Measurements from ENCODE around the gene MED26. TPM values are rescaled to one million over a fixed set of nuclear protein-coding genes. Genes with fewer than 3 reads are reported as not detected.
"Not testable (repeated sequence)": the region's sequence is repeated elsewhere in the genome, so short reads cannot be mapped to it uniquely, and the experiment has no call there.

Gene MED26, protein sequence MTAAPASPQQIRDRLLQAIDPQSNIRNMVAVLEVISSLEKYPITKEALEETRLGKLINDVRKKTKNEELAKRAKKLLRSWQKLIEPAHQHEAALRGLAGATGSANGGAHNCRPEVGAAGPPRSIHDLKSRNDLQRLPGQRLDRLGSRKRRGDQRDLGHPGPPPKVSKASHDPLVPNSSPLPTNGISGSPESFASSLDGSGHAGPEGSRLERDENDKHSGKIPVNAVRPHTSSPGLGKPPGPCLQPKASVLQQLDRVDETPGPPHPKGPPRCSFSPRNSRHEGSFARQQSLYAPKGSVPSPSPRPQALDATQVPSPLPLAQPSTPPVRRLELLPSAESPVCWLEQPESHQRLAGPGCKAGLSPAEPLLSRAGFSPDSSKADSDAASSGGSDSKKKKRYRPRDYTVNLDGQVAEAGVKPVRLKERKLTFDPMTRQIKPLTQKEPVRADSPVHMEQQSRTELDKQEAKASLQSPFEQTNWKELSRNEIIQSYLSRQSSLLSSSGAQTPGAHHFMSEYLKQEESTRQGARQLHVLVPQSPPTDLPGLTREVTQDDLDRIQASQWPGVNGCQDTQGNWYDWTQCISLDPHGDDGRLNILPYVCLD
- 1 to 10 TPM; 5.0 to 5.6 TPM for total RNA-seq
- long read RNA-seq: 0 reads

DNA sequence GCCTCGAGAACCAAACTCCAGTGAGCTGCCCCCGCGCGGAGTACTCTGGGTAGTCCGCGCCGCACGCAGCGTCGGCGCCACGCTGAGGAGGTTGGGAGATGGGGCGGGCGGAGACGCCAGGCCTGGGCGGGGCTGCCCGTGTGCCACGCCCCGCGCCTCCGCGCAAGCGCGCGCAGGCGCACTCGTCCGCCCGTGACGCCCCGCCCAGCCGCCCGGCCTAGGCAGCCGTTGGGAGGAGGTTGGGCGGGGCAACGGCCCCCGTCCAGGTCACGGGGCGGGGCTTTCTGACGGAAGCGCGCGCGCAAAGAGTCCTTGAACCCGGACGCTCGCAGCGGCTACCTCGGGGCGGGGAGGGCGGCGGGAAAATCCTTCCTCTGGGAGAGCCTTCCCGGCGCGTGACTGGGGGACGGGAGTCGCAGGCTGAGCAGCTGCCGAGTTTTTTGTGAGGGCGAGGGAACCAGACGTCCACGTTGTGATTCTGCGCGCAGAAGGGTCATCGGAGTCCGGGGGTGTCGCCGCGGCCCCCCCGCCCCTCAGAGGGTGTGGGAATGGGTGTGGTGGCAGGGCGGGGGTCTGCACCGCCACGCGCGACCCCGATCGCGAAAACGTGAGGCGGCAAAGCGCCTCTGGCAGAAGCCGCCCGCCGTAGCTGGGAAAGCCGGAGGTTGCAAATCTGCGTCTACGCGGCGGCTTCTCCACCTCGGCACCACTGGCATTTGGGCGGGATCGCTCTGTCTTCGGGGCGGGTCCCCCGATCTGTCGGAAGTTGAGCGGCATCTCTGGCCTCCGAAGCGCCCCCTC, at the start of gene MED26:
Gene MED26 (minus strand): TSS at position 22 of the 801 bp plus-strand sequence. CDS start 261 bp downstream, outside the sequence.
- peak; percentile 97 for ATAC-seq
- peak; percentile 96 for DNase-seq
- intact Hi-C loops (cut with DNase I): loop anchor here in 1 of 2 donors (5.0 kb wide), 1 partner anchor 41 kb away; no protein-coding TSS in a partner anchor

DNA sequence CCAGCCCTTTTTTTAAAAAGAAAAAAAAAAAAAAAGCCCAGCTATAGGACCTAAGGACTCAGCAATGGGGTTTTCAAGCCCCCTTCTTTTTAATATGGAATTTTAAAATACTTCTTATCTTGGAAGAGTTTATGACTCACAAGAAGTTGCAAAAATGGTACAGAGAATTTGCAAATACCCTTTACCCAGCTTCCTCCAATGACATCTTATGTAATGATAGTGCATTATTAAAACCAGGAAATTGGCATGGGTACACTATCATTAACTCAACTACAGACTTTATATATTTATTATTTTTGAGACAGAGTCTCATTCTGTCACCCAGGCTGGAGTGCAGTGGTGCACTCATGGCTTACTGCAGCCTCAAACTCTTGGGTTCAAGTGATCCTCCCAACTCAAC, 49.1 kb upstream of the MED26 start:
- no peak for ATAC-seq
- intact Hi-C loops (cut with DNase I): no loop called here
- DNase-seq: no peak

DNA sequence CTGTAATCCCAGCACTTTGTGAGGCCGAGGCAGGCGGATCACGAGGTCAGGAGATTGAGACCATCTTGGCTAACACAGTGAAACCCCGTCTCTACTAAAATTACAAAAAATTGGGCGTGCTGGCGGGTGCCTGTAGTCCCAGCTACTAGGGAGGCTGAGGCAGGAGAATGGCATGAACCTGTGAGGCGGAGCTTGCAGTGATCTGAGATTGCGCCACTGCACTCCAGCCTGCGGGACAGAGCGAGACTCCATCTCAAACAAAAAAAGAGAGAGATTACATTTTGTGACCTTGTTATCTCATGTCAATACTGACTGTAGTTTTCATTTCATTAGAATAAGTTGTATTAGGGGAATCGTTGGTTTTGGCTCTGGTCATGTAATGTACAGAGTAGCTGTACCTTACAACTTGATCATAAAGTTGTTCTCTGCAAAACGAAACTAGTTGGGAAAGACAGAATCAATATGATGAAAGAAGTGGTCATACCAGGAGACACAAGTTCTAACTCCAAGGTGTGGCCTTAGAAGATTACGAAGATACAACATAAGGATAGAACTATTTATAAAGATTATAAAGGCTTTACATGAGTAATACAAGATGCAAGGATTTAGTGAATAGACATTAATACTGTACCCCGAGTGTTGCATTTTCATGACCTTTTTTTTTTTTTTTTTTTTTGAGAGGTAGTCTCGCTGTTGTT, 48.2 kb upstream of the MED26 start:
- DNase-seq (no peak), ATAC-seq (no peak)
- intact Hi-C loops (cut with DNase I): no loop called here

DNA sequence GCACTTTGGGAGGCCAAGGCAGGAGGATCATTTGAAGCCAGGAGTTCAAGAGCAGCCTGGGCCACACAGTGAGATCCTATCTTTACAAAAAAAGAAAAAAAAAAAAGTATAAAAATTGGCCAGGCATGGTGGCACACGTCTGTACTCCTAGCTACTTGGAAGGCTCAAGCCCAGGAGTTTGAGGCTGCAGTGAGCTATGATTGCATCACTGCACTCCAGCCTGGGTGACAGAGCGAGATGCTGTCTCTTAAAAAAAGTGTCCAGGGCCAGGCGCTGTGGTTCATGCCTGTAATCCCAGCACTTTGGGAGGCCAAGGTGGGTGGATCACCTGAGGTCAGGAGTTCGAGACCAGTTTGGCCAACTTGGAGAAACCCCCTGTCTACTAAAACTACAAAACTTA, 45.8 kb upstream of the MED26 start:
- intact Hi-C loops (cut with DNase I); DNase-seq; ATAC-seq: not testable (repeated sequence)

DNA sequence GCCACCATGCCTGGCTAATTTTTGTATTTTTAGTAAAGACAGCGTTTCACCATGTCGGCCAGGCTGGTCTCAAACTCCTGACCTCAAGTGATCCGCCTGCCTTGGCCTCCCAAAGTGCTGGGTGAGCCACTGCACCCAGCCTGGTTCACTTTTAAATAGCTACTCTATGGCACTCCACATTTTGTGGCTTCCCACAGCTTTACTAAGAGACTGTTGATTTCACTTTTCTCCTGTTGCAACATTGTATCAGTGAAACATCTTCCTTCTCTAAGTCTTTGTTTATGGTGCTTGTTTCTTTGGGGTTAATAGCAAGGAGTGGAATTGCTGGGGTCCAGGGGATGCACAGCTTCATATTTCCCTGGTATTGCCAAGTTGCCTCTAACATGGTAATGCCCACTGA, 45.2 kb upstream of the MED26 start:
- intact Hi-C loops (cut with DNase I): no loop called here
- no peak for ATAC-seq
- DNase-seq: no peak

DNA sequence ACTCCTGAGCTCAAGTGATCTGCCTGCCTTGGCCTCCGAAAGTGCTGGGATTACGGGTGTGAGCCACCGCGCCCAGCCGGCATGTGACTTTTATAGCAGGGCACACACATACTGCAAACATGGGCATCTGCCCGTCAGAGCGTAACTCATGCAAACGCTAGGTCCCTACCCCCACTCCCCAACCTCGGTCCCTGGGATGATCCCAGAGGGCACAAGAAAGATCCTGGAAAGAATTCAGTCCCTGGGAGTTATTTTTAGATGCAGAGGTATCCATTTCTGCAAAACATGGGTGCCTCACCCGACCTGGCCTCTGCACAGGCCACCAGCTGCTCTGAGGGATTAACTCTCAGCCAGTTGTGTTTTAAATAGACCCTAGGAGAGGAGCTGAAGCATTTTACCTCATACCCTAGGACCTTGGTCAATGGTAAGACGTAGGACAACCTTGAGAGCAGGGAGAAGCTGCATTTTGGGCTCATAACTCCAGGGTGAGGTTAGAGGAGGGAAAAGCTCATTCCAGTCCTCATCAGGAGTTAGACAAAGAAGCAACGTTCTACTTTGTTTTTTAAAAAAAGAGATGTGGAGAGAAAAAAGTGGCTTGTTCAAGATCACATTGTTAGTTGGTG, 43.8 kb upstream of the MED26 start:
- intact Hi-C loops (cut with DNase I): no loop called here
- DNase-seq: no peak
- peak; percentile 30 to 83 for ATAC-seq

DNA sequence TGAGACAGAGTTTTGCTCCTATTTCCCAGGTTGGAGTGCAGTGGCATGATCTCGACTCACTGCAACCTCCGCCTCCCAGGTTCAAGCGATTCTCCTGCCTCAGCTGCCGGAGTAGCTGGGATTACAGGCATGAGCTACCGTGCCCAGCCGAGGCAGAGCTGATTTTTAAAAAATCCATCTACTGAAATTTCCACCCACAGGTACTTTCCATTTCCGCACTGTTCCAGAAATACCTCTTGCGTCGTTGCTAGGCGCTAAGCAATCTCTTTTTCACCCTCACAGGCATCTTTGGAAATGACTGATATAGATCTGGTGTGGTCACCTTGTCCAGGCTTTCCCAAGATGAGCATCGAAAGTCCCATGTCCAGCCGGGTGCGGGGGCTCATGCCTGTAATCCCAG, 42.3 kb upstream of the MED26 start:
- intact Hi-C loops (cut with DNase I): no loop called here
- ATAC-seq: no peak
- DNase-seq: no peak

DNA sequence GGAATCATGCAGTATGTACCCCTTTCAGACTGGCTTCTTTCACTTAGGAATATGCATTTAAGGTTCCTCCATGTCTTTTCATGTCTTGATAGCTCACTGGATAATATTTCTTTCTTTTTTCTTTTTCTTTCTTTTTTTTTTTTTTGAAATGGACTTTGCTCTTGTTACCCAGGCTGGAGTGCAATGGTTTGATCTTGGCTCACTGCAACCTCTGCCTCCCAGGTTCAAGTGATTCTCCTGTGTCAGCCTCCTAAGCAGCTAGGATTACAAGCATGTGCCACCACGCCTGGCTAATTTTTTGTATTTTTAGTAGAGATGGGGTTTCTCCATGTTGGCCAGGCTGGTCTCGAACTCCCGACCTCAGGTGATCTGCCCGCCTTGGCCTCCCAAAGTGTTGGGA, 40.7 kb upstream of the MED26 start:
- DNase-seq; intact Hi-C loops (cut with DNase I); ATAC-seq: not testable (repeated sequence)

DNA sequence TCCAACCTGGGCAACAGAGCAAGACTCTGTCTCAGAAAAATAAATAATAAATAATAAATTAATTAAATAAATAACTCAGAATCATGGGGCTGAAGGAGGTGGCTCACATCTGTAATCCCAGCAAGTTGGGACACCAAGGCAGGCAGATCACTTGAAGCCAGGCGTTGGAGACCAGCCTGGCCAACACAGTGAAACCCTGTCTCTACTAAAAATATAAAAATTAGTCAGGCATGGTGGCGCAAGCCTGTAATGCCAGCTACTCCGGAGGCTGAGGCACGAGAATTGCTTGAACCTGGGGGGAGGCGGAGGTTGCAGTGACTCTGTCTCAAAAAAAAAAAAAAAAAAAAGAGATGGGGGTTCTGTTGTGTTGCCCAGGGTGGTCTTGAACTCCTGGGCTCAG, 40.2 kb upstream of the MED26 start:
- DNase-seq (no peak), ATAC-seq (no peak)
- intact Hi-C loops (cut with DNase I): no loop called here

DNA sequence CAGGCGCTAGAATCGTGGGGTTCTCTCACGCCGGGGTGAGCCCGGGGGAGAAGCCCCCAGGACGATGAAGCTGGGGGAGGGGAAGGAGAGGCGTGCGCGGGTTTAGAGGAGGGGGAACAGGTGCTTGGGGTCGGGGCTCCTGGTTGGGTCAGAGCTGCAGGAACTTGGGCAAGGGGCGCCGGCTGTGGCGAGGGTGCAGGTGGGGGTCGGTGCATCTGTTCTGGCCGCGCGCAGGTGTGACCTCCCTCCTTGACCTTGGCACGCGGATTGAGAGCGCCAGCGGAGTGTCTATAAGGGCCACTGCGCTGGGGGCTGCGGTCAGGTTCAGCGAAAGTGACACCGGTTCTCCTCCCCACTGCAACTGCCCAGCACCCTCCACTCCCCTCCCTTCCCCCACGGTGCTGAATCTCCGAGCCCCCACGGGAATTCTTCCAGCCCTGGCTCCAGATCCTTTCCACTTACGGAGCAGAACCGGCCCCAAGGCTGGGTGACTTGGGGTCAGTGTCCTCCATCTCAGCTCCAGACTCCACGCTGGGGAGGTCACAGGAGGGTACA, 33.6 kb upstream of the MED26 start:
- ATAC-seq (no peak), DNase-seq (peak; percentile 60)
- intact Hi-C loops (cut with DNase I): no loop called here

DNA sequence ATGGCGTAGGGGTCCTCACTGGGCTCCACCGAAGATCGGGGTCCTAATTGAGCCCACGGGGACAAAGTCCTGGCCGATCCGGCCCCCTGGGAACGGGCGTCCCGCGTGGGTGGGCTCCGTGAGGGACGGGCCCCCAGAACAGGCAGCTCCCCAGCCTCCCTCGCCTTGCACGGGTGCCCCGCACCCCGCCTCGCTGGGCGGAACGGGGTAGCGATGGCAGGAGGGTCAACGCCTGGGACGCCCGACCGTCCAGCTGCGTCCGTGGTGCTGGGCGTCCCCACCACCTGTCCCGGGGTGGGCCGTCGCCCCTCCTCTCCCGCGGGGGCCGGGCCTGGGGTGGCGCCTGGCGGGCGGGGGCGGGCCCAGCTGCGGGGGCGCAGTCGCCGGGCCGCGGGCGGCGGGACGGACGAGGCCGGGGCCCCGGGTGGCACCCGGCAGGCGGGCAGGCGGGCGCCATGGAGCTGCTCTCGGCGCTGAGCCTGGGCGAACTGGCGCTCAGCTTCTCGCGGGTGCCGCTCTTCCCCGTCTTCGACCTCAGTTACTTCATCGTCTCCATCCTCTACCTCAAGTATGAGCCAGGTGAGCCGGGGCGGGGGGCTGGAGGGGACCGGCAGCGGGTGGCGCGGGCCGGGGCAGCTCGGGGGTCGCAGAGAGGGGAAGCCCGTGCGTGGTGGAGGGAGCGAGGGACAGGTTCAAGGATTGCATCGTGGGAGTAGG, 32.9 kb upstream of the MED26 start, which contains the start of gene TMEM38A:
Gene TMEM38A (plus strand): TSS at position 377 of the 717 bp plus-strand sequence. CDS start 79 bp downstream, at position 456.
- intact Hi-C loops (cut with DNase I): no loop called here
- peak; percentile 32 to 55 for ATAC-seq
- DNase-seq: peak; percentile 53

DNA sequence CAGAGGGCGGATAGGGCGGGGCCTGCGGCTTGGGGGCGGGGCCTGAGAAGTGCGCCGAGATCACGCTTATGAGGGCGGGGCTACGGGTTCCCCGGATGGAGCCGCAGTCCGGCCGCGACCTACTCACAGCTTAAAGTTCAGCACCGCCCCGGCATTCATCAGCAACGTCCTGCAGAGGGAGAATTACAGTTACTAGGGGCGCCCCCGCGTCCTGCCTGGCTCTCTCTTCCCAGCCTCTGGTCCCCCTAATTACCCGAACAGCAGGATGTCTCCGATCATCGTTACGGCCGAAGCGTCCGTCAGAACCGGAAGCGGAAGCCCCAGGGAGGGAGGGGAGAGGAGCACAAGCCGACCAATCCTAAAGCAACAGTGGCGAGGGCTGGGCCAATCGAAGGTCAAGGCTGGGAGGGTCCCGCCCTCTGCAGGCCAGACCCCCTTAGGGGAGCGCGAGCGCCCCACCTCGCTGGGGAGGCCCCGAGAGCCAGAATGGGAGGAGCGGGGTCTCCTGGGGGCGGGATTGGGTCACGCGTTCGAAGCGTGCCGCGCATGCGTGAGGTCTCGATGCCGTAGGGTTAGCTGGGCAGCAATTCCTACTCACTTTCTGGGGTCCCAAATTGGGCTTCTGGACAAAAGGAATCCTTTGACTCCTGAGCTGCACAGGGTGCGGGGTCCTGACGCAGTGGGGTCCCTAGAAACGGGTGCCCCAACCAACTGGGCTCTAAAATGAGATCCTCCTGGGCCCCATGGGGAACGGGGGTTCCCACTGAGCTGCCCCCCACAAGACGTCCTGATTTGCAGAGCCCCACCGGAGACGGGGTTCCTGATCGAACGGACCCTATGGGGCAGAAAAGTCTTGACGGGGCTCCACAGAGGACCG, 32.1 kb upstream of the MED26 start, which contains the start of gene SMIM7:
Gene SMIM7 (minus strand): TSS at position 313 of the 877 bp plus-strand sequence. CDS start 34 bp downstream, at position 279.
- intact Hi-C loops (cut with DNase I): no loop called here
- peak; percentile 99 for DNase-seq
- peak; percentile 98 to 99 for ATAC-seq

DNA sequence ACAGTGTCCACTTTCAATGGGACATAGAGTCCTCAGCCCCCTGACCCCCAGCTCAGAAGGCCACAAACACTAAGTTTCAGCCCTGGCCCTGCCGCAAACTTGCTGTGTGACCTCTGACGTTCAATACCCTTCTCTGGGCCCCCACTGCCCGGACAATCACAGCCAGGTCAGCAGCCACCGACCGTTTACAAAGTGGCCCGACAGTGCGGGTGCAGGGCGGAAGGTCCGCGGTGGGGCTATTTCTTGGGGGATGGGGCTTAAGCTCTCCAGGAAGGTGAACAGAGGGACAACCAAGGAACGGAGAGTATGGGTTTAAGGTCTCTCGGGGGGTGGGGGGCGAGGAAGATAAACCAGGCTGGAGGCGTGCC, 31.4 kb upstream of the MED26 start:
- ATAC-seq: no peak
- intact Hi-C loops (cut with DNase I): no loop called here

DNA sequence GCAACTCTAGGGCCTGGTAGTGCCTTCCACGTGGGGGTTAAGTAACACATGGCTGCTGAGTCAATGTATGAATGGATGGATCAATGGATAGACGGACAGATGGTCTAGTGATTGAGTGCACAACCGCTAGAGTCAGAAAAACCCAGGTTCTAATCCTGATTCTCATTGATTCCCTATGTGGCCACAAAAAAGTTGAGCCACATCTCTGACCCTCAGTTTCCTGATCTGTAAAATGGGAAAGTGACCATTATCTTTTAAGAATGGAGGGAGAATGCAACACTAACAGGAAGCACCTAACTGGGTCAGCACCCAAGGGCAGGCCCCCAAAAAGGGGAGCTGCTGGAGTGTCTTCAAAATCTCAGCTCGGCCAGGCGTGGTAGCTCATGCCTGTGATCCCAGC, 29.4 kb upstream of the MED26 start:
- intact Hi-C loops (cut with DNase I): no loop called here
- DNase-seq: no peak
- no peak for ATAC-seq

More for the DNA sequence above, 31.4 kb upstream of the MED26 start:
- DNase-seq: no peak

DNA sequence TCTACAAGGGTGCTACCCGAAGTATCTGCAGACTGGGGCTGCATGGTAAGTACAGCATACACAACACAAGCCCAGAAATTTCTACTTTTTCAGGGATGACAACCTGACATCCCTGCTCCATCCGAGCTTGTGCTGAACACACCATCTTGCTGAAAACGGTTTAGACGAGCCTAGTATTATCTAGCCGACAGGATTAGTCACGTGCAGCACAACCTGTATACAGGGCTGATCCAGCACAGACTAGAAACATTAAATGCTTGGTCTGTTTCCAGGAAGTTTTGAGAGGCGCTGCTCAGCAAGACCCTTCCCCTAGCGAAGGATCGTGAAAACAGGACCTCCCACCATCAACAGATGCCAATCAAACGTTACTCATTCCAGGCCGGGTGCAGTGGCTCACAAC, 27.7 kb upstream of the MED26 start:
- DNase-seq (no peak), ATAC-seq (no peak)
- intact Hi-C loops (cut with DNase I): no loop called here

DNA sequence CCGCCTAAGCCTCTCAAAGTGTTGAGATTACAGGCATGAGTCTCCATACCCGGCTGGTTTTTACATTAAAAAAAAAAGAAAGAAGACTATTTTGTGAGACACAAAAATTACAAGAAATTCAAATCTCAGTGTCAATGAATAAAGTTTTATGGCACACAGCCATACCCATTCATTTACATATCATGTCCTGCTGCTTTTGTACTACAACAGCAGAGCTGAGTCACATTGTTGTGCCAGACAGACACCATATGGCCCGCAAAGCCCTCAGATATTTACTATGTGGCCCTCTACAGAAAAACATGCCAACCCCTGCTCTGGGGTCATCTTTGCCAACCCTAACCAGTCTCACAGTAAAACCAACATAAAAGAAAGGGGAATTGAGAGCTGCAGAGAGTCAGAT, 26.6 kb upstream of the MED26 start:
- DNase-seq (no peak), ATAC-seq (no peak)
- intact Hi-C loops (cut with DNase I): no loop called here

DNA sequence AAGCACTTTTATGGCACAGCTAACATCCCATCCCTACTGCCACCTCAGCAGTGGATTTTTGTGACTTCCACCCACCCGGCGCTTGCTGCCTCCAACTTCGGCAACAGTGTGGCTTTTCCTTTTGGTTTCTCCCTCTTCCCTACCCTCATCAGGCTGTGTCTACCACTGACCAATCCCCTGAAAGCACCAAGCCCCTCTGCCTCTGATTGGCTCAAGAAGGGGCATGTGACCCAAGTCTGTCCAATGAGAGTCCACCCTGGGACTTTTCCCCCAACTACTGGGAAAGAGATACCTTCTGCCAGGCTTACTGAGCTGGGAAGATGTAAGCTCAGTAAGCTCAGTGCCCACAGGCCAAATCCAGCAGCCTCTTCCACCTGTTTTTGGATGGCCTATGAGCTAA, 26.1 kb upstream of the MED26 start:
- ATAC-seq: no peak
- DNase-seq: no peak
- intact Hi-C loops (cut with DNase I): no loop called here
